K562 (cell line): Measurements from ENCODE around the gene KMT2E.

ENCODE experiments used
- ATF7 ChIP-seq: fragments of 450-650 bp; IDR thresholded peaks from 2 replicates; pipeline ENCODE4 v1.7.1; 2014; ENCODE audit warnings: mild to moderate bottlenecking, moderate library complexity
- CC2D1A ChIP-seq: fragments of 450-650 bp; IDR thresholded peaks from 2 replicates; pipeline ENCODE4 v1.6.1; 2017; ENCODE audit warnings: mild to moderate bottlenecking
- CTCF ChIP-seq, 3 experiments: IDR thresholded peaks in 2 of 3; conservative IDR thresholded peaks in 1 of 3; 2 replicates each; pipeline ENCODE4 v1.5.1; 2011 to 2012; ENCODE audit warnings: low read length in 3 of 3, mild to moderate bottlenecking in 3 of 3, control low read depth in 2 of 3, improper control_type of control experiment in 1 of 3, inconsistent platforms in 1 of 3, low read depth in 1 of 3, mixed read lengths in 1 of 3, moderate library complexity in 1 of 3; ENCODE audit not compliant: insufficient read depth in 2 of 3
- GABPB2 ChIP-seq: fragments of 250-450 bp; sonication (Bioruptor Pico); conservative IDR thresholded peaks from 2 replicates; pipeline ENCODE4 v1.5.1; 2021; ENCODE audit warnings: mild to moderate bottlenecking
- NR1H2 ChIP-seq: sonication (generic); formaldehyde crosslinking; IDR thresholded peaks from 2 replicates; pipeline ENCODE4 v1.4.0; 2020; ENCODE audit warnings: mild to moderate bottlenecking, missing genetic modification reagents
- PBX2 ChIP-seq, 2 experiments: IDR thresholded peaks in 1 of 2; conservative IDR thresholded peaks in 1 of 2; 2 replicates each; pipeline ENCODE4 v1.6.1; 2016; ENCODE audit warnings: low read depth in 2 of 2, mild to moderate bottlenecking in 1 of 2, missing compliant biosample characterization in 1 of 2, missing genetic modification characterization in 1 of 2, moderate library complexity in 1 of 2
- PML ChIP-seq: IDR thresholded peaks from 2 replicates; pipeline ENCODE4 v1.6.1; 2012; ENCODE audit warnings: low read length, inconsistent platforms
- SIX5 ChIP-seq, 2 experiments: IDR thresholded peaks; 2 replicates each; pipeline ENCODE4 v1.6.1; 2011; ENCODE audit warnings: low read length in 2 of 2, borderline replicate concordance in 1 of 2, low read depth in 1 of 2, mild to moderate bottlenecking in 1 of 2, moderate library complexity in 1 of 2; ENCODE audit not compliant: insufficient read depth in 1 of 2

- TF ChIP-seq CTCF (IDR thresholded peaks at IDR 0.05 in 2 of 3, conservative IDR thresholded peaks at IDR 0.05 in 1 of 3; ENCODE audit: insufficient read depth in 2 of 3, low read depth in 1 of 3, low read length in 3 of 3) (no peak), NR1H2 (CRISPR knock-in tag) (no peak), ATF7 (no peak), CC2D1A (no peak), PBX2 (CRISPR knock-in tag; IDR thresholded peaks at IDR 0.05; ENCODE audit: low read depth) (no peak), PBX2 (tag; conservative IDR thresholded peaks at IDR 0.05; ENCODE audit: low read depth) (no peak), PML (no peak), SIX5 (IDR thresholded peaks at IDR 0.05; ENCODE audit: borderline replicate concordance in 1 of 2, insufficient read depth in 1 of 2, low read depth in 1 of 2, low read length in 2 of 2) (no peak), GABPB2 (CRISPR knock-in tag) (no peak)
Measured at GRCh38 chr7:105021352-105021751, 7.3 kb downstream of the KMT2E start.
